WTC11 (cell line): ENCODE results near the gene NEURL2. TPM values are rescaled to one million over a fixed set of nuclear protein-coding genes. Genes with fewer than 3 reads are reported as not detected.

Experiments
- ATAC-seq: fragments of 200-7000 bp; cut with Tn5 transposase; 2 replicates; pipeline ENCODE4 v1.10.0; 2021; ENCODE audit warnings: mild to moderate bottlenecking, moderate library complexity
- CTCF ChIA-PET: fragments of 300-600 bp; sonication (Branson Sonifier 250); formaldehyde crosslinking; loops from one replicate; lab custom pipeline; 2021; ENCODE audit warnings: antibody characterized with exemption; lab: Charles Lee
- POLR2A ChIA-PET: fragments of 350-600 bp; sonication (Branson Sonifier 250); formaldehyde crosslinking; loops from one replicate; lab custom pipeline; 2021; ENCODE audit warnings: antibody characterized with exemption; lab: Charles Lee
- DNase-seq: peaks from one replicate; pipeline ENCODE4 v3.0.0; 2021; ENCODE audit warnings: low spot score
- H3K27ac Mint-ChIP-seq: 2 replicates; pipeline ENCODE4 v1.8.0; 2021; ENCODE audit warnings: mixed read lengths
- H3K27me3 Mint-ChIP-seq: 2 replicates; pipeline ENCODE4 v1.8.0; 2021; ENCODE audit warnings: low read depth, mild to moderate bottlenecking, moderate library complexity, mixed read lengths
- H3K36me3 Mint-ChIP-seq: 2 replicates; pipeline ENCODE4 v1.8.0; 2021; ENCODE audit warnings: mixed read lengths
- H3K4me1 Mint-ChIP-seq: 2 replicates; pipeline ENCODE4 v1.8.0; 2022; ENCODE audit warnings: mixed read lengths
- H3K4me3 Mint-ChIP-seq: 2 replicates; pipeline ENCODE4 v1.8.0; 2021; ENCODE audit warnings: mild to moderate bottlenecking, moderate library complexity, mixed read lengths
- H3K9me3 Mint-ChIP-seq: 2 replicates; pipeline ENCODE4 v1.8.0; 2021; ENCODE audit warnings: mixed read lengths
- AFF4 ChIP-seq: sonication (generic); formaldehyde crosslinking; IDR thresholded peaks from 2 replicates; pipeline ENCODE4 v1.8.1; 2023; ENCODE audit warnings: mild to moderate bottlenecking, missing genetic modification reagents, borderline replicate concordance
- AR ChIP-seq: fragments of 250-450 bp; sonication (Bioruptor Pico); IDR thresholded peaks from 2 replicates; pipeline ENCODE4 v1.9.0; 2021; ENCODE audit warnings: mild to moderate bottlenecking
- CDX4 ChIP-seq: fragments of 250-450 bp; sonication (Bioruptor Pico); IDR thresholded peaks from 2 replicates; pipeline ENCODE4 v1.9.0; 2021; ENCODE audit warnings: moderate library complexity, mild to moderate bottlenecking, inconsistent platforms, borderline replicate concordance
- CREB1 ChIP-seq: sonication (generic); formaldehyde crosslinking; IDR thresholded peaks from 2 replicates; pipeline ENCODE4 v1.8.0; 2023; ENCODE audit warnings: mild to moderate bottlenecking, missing genetic modification reagents
- ERG ChIP-seq: fragments of 250-450 bp; sonication (Bioruptor Pico); IDR thresholded peaks from 2 replicates; pipeline ENCODE4 v1.8.0; 2021; ENCODE audit warnings: mild to moderate bottlenecking
- ESRRA ChIP-seq: sonication (generic); formaldehyde crosslinking; IDR thresholded peaks from 2 replicates; pipeline ENCODE4 v1.8.1; 2022; ENCODE audit warnings: mild to moderate bottlenecking, missing genetic modification reagents, borderline replicate concordance
- GABPB1 ChIP-seq: sonication (generic); formaldehyde crosslinking; IDR thresholded peaks from 2 replicates; pipeline ENCODE4 v1.8.1; 2023; ENCODE audit warnings: mild to moderate bottlenecking, missing genetic modification reagents
- IRF2 ChIP-seq: sonication (generic); formaldehyde crosslinking; IDR thresholded peaks from 2 replicates; pipeline ENCODE4 v1.8.0; 2022; ENCODE audit warnings: low read depth, missing genetic modification reagents, borderline replicate concordance
- NR2C2 ChIP-seq: sonication (generic); formaldehyde crosslinking; IDR thresholded peaks from 2 replicates; pipeline ENCODE4 v1.8.0; 2022; ENCODE audit warnings: mild to moderate bottlenecking, missing genetic modification reagents
- PRRX2 ChIP-seq: fragments of 250-450 bp; sonication (Bioruptor Pico); IDR thresholded peaks from 2 replicates; pipeline ENCODE4 v1.8.0; 2021; ENCODE audit warnings: mild to moderate bottlenecking
- RELA ChIP-seq: sonication (generic); formaldehyde crosslinking; IDR thresholded peaks from 2 replicates; pipeline ENCODE4 v1.8.1; 2022; ENCODE audit warnings: missing genetic modification reagents, mild to moderate bottlenecking, borderline replicate concordance
- SOX15 ChIP-seq: fragments of 250-450 bp; sonication (Bioruptor Pico); IDR thresholded peaks from 2 replicates; pipeline ENCODE4 v1.9.0; 2021; ENCODE audit warnings: mild to moderate bottlenecking
- SP1 ChIP-seq: sonication (generic); formaldehyde crosslinking; conservative IDR thresholded peaks from 2 replicates; pipeline ENCODE4 v1.8.1; 2022; ENCODE audit warnings: missing genetic modification reagents
- STAT6 ChIP-seq: sonication (generic); formaldehyde crosslinking; conservative IDR thresholded peaks from 2 replicates; pipeline ENCODE4 v1.8.1; 2023; ENCODE audit warnings: mild to moderate bottlenecking, low read depth, missing genetic modification reagents, moderate library complexity
- TEAD1 ChIP-seq: sonication (generic); formaldehyde crosslinking; IDR thresholded peaks from 2 replicates; pipeline ENCODE4 v1.8.0; 2022; ENCODE audit warnings: mild to moderate bottlenecking, missing genetic modification reagents
- ZNF138 ChIP-seq: sonication (generic); formaldehyde crosslinking; conservative IDR thresholded peaks from 2 replicates; pipeline ENCODE4 v1.8.1; 2022; ENCODE audit warnings: mild to moderate bottlenecking, moderate library complexity, missing genetic modification reagents
- ZNF423 ChIP-seq: fragments of 250-450 bp; sonication (Bioruptor Pico); IDR thresholded peaks from 2 replicates; pipeline ENCODE4 v2.1.2; 2022; ENCODE audit warnings: mild to moderate bottlenecking, moderate library complexity
- ZSCAN18 ChIP-seq: fragments of 250-450 bp; sonication (Bioruptor Pico); IDR thresholded peaks from 2 replicates; pipeline ENCODE4 v2.1.2; 2022; ENCODE audit warnings: mild to moderate bottlenecking, moderate library complexity
- total RNA-seq: library from RNA; stranded (reverse); gene quantifications from 3 replicates; pipeline ENCODE4 v1.2.3, GENCODE V29; 2021
- TF ChIP-seq, protein P1 (sequence below): sonication (generic); formaldehyde crosslinking; IDR thresholded peaks from 2 replicates; pipeline ENCODE4 v1.8.0; 2023; ENCODE audit warnings: mild to moderate bottlenecking, missing genetic modification reagents
- TF ChIP-seq, protein P2 (sequence below): sonication (generic); formaldehyde crosslinking; IDR thresholded peaks from 2 replicates; pipeline ENCODE4 v1.8.1; 2023; ENCODE audit warnings: mild to moderate bottlenecking, missing genetic modification reagents, moderate library complexity

The NEURL2 gene
- total RNA-seq, 1 experiment from 2014 or later, result 6.6 TPM

DNA sequence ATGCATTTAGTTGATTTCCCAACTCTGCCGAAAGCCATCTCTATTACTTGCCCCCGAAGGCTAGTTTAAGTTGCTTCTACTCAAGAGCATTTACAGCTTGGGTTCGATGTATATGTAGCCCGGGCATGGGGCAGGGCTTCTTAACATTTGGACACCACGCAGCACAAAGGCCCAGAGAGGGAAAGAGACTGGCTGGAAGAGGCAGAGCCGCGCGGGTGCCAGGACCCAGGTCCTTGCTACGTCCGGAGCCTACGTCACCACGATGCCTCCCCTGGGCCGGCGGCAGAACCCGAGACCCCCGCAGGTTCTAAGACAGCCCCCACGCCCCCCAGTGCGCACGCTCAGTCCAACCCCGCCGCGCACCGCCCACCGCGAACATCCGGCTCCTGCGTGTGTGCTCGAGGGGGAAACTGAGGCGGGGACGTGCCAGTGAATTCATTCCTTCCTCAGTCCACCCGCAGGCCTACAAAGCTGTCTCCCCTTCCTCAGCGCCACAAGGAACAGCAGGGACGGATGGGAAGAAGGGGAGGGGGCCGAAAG, 43.1 kb upstream of the NEURL2 start:
- Mint-ChIP-seq H3K27me3 (no peaks in the 10 kb centered on the region), H3K4me3 (peak overlapping the region; percentile 96), H3K27ac (peak overlapping the region; percentile 100), H3K9me3 (no peaks in the 10 kb centered on the region), H3K4me1 (peaks cover 40% of the 10 kb centered on the region), H3K36me3 (peaks cover 18% of the 10 kb centered on the region)
- ChIA-PET CTCF (interaction anchor here (0.6 to 5.0 kb wide), 26 partner anchors 10 to 571 kb away, joined by 3 to 48 read pairs (median 4); partner anchors contain the start of genes CTSA, NEURL2, PLTP and SYS1), POLR2A (interaction anchor here (0.6 to 3.4 kb wide), 19 partner anchors 8 to 135 kb away, joined by 3 to 43 read pairs (median 4); partner anchors contain the start of genes CTSA, NEURL2, PLTP and SNX21)
- peak; percentile 15 for ATAC-seq
- peak; percentile 63 for DNase-seq
- TF ChIP-seq TEAD1 (CRISPR knock-in tag), result no peak
- no peak for TF ChIP-seq CREB1 (CRISPR knock-in tag)
- no peak for TF ChIP-seq ERG (CRISPR knock-in tag)
- TF ChIP-seq AR (CRISPR knock-in tag), result no peak
- no peak for TF ChIP-seq RELA (CRISPR knock-in tag)
- TF ChIP-seq, protein P1, sequence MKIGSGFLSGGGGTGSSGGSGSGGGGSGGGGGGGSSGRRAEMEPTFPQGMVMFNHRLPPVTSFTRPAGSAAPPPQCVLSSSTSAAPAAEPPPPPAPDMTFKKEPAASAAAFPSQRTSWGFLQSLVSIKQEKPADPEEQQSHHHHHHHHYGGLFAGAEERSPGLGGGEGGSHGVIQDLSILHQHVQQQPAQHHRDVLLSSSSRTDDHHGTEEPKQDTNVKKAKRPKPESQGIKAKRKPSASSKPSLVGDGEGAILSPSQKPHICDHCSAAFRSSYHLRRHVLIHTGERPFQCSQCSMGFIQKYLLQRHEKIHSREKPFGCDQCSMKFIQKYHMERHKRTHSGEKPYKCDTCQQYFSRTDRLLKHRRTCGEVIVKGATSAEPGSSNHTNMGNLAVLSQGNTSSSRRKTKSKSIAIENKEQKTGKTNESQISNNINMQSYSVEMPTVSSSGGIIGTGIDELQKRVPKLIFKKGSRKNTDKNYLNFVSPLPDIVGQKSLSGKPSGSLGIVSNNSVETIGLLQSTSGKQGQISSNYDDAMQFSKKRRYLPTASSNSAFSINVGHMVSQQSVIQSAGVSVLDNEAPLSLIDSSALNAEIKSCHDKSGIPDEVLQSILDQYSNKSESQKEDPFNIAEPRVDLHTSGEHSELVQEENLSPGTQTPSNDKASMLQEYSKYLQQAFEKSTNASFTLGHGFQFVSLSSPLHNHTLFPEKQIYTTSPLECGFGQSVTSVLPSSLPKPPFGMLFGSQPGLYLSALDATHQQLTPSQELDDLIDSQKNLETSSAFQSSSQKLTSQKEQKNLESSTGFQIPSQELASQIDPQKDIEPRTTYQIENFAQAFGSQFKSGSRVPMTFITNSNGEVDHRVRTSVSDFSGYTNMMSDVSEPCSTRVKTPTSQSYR (CRISPR knock-in tag), result no peak
- no peak for TF ChIP-seq GABPB1 (CRISPR knock-in tag)
- no peak for TF ChIP-seq NR2C2 (CRISPR knock-in tag)
- no peak for TF ChIP-seq ESRRA (CRISPR knock-in tag)
- no peak for TF ChIP-seq PRRX2 (CRISPR knock-in tag)
- TF ChIP-seq ZNF423 (CRISPR knock-in tag), result peak; percentile 94
- TF ChIP-seq CDX4, result no peak
- TF ChIP-seq IRF2 (CRISPR knock-in tag), result no peak
- no peak for TF ChIP-seq ZSCAN18 (CRISPR knock-in tag)
- TF ChIP-seq SP1 (CRISPR knock-in tag), result no peak
- no peak for TF ChIP-seq AFF4 (CRISPR knock-in tag)
- 0 out of 2 replicates have a peak, but pooled peaks have one; percentile 28 for TF ChIP-seq ZNF138 (CRISPR knock-in tag)
- TF ChIP-seq STAT6 (CRISPR knock-in tag), result no peak
- TF ChIP-seq, protein P2, sequence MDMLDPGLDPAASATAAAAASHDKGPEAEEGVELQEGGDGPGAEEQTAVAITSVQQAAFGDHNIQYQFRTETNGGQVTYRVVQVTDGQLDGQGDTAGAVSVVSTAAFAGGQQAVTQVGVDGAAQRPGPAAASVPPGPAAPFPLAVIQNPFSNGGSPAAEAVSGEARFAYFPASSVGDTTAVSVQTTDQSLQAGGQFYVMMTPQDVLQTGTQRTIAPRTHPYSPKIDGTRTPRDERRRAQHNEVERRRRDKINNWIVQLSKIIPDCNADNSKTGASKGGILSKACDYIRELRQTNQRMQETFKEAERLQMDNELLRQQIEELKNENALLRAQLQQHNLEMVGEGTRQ (CRISPR knock-in tag), result 0 out of 2 replicates have a peak, but pooled peaks have one; percentile 36
- no peak for TF ChIP-seq SOX15
